ENCODE measurements around the gene RAB3C.

DNA sequence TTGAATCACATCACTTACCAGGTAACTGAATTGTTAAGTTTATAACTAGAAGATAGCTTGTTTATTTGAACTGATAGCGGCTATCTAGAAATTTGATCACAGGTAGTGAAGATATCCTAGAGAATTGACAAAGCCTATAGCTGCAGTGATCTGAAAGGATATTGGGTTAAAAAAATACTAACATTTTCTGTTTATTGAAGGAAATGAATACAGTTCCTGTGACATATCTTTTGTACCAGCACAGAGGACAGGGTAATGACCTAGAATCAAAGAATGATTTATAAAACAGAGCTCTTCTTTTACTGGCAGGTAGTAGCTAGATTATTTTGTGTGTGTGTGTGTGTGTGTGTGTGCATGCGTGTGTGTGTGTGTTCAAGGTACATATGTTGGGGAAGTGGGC, 94.8 kb downstream of the RAB3C start:
- TF ChIP-seq, protein P1, sequence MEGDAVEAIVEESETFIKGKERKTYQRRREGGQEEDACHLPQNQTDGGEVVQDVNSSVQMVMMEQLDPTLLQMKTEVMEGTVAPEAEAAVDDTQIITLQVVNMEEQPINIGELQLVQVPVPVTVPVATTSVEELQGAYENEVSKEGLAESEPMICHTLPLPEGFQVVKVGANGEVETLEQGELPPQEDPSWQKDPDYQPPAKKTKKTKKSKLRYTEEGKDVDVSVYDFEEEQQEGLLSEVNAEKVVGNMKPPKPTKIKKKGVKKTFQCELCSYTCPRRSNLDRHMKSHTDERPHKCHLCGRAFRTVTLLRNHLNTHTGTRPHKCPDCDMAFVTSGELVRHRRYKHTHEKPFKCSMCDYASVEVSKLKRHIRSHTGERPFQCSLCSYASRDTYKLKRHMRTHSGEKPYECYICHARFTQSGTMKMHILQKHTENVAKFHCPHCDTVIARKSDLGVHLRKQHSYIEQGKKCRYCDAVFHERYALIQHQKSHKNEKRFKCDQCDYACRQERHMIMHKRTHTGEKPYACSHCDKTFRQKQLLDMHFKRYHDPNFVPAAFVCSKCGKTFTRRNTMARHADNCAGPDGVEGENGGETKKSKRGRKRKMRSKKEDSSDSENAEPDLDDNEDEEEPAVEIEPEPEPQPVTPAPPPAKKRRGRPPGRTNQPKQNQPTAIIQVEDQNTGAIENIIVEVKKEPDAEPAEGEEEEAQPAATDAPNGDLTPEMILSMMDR (conservative IDR thresholded peaks at IDR 0.05 in 1 of 2, IDR thresholded peaks at IDR 0.05 in 1 of 2; ENCODE audit: low read depth in 1 of 2, low read length in 2 of 2), result no peak
- no peak for TF ChIP-seq EZH2 (IDR thresholded peaks at IDR 0.05; ENCODE audit: low read length, missing control alignments)
